ENCODE measurements around the gene EEIG2. TPM values are rescaled to one million over a fixed set of nuclear protein-coding genes. Genes with fewer than 3 reads are reported as not detected.

The EEIG2 gene
- total RNA-seq, 3 donors from 2014 or later = 10.2 to 31.3 (median 18.4) TPM

GRCh38 chr1:108584428-108584856 lies 24.5 kb downstream of the EEIG2 start:
- H3K9me3 ChIP-seq = peaks cover 0 to 8% of the 10 kb centered on the region in 2 donors

GRCh38 chr1:108585313-108585712 lies 25.4 kb downstream of the EEIG2 start:
- DNase-seq (ENCODE audit: low spot score in 2 of 2) = no peak
- H3K4me3 ChIP-seq = no peak overlapping the region
- H3K4me1 ChIP-seq = peaks cover 0 to 9% of the 10 kb centered on the region in 2 donors
- peak overlapping the region; percentile 4 to 40 for H3K27ac ChIP-seq
- intact Hi-C loops (cut with DNase I; ENCODE audit: low total_unique reads) = no loop called here
- H3K27me3 ChIP-seq = no peaks in the 10 kb centered on the region
- H3K36me3 ChIP-seq = no peaks in the 10 kb centered on the region
- no peak for TF ChIP-seq CTCF (IDR thresholded peaks at IDR 0.05)
- TF ChIP-seq POLR2AphosphoS5 (IDR thresholded peaks at IDR 0.05) = no peak
- TF ChIP-seq POLR2A (IDR thresholded peaks at IDR 0.05) = no peak
- H3K9me3 ChIP-seq = peaks cover 0 to 8% of the 10 kb centered on the region in 2 donors

More at GRCh38 chr1:108584428-108584856, 24.5 kb downstream of the EEIG2 start:
- Histone ChIP-seq H3K36me3 (no peaks in the 10 kb centered on the region), H3K4me3 (no peak overlapping the region), H3K27me3 (no peaks in the 10 kb centered on the region), H3K27ac (peak overlapping the region in 1 of 2 donors; percentile 49), H3K4me1 (peaks cover 0 to 9% of the 10 kb centered on the region in 2 donors)
- TF ChIP-seq CTCF (IDR thresholded peaks at IDR 0.05) = no peak
- TF ChIP-seq POLR2A (IDR thresholded peaks at IDR 0.05) = no peak
- TF ChIP-seq POLR2AphosphoS5 (IDR thresholded peaks at IDR 0.05) = no peak
- DNase-seq (ENCODE audit: low spot score in 2 of 2) = no peak
- intact Hi-C loops (cut with DNase I; ENCODE audit: low total_unique reads) = no loop called here

DNA sequence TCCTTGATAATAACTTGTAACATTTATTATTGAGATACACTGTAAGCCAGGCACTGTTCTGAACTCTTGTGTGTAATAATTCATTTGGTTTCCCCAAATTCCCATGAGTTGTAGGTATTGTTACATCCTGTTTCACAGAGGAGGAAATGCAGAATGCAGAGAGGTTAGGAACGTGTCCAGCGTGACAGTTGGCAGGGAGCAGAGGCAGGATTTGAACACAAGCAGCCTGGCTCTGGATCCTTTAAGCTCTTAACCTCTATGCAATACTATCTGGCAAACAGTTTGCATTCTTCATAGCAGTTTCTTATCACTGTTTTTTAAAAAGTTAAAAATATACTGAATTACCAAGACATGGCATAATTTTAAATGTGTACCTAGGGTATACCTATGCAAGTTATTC lies 30.5 kb downstream of the EEIG2 start:
- TF ChIP-seq CTCF (IDR thresholded peaks at IDR 0.05) (no peak), POLR2A (IDR thresholded peaks at IDR 0.05) (no peak)
- H3K4me1 ChIP-seq = no peaks in the 10 kb centered on the region
- peak overlapping the region; percentile 26 to 66 for H3K27ac ChIP-seq
- H3K27me3 ChIP-seq = no peaks in the 10 kb centered on the region
- H3K9me3 ChIP-seq = no peaks in the 10 kb centered on the region
- H3K4me3 ChIP-seq = no peak overlapping the region
- DNase-seq (ENCODE audit: low spot score in 2 of 2) = no peak
- no peaks in the 10 kb centered on the region for H3K36me3 ChIP-seq
- intact Hi-C loops (cut with DNase I; ENCODE audit: low total_unique reads) = no loop called here

- Histone ChIP-seq H3K36me3 (no peaks in the 10 kb centered on the region), H3K4me3 (no peak overlapping the region), H3K4me1 (no peaks in the 10 kb centered on the region), H3K27me3 (no peaks in the 10 kb centered on the region), H3K9me3 (no peaks in the 10 kb centered on the region), H3K27ac (peak overlapping the region; percentile 37 to 66)
- intact Hi-C loops (cut with DNase I; ENCODE audit: low total_unique reads) = no loop called here
- no peak for DNase-seq (ENCODE audit: low spot score in 2 of 2)
- TF ChIP-seq POLR2AphosphoS5 (IDR thresholded peaks at IDR 0.05) = no peak
- no peak for TF ChIP-seq CTCF (IDR thresholded peaks at IDR 0.05)
- no peak for TF ChIP-seq POLR2A (IDR thresholded peaks at IDR 0.05)
These were observed 31.1 kb downstream of the EEIG2 start for GRCh38 chr1:108590957-108591356.

DNA sequence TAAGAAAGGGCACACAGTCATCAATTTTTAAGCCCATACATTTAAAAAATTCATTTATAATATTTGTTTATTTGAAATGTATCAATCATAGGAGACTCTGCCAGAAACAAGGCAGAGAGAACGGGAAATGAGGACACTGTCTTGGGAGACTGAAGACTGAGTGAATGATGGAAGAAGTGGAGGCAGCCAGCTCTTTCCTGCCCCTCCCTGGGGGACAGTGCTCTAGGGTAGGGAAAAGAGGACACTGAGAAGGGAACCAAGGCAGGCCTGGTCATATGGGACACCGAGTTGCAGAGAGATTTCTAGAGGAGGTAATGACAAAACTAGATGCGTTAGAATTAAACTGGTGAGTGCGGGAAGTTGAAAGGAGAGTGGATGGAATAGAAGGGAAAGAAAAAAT lies 31.6 kb downstream of the EEIG2 start:
- peak overlapping the region; percentile 37 to 80 for H3K27ac ChIP-seq
- no peak for DNase-seq (ENCODE audit: low spot score in 2 of 2)
- no peaks in the 10 kb centered on the region for H3K27me3 ChIP-seq
- H3K4me3 ChIP-seq = no peak overlapping the region
- intact Hi-C loops (cut with DNase I; ENCODE audit: low total_unique reads) = no loop called here
- H3K9me3 ChIP-seq = no peaks in the 10 kb centered on the region
- no peak for TF ChIP-seq POLR2AphosphoS5 (IDR thresholded peaks at IDR 0.05)
- no peak for TF ChIP-seq POLR2A (IDR thresholded peaks at IDR 0.05)
- no peak for TF ChIP-seq CTCF (IDR thresholded peaks at IDR 0.05)
- no peaks in the 10 kb centered on the region for H3K4me1 ChIP-seq
- no peaks in the 10 kb centered on the region for H3K36me3 ChIP-seq
